ENCODE results near the gene NR3C2. TPM values are rescaled to one million over a fixed set of nuclear protein-coding genes. Genes with fewer than 3 reads are reported as not detected.

NR3C2 gene
- total and polyA plus RNA-seq, 10 of the 15 experiments (the other 5 are each of a cell fraction or from before 2014, with no cell fraction given): 0.05 to 0.11 (median 0.08) TPM; not detected in 4

DNA sequence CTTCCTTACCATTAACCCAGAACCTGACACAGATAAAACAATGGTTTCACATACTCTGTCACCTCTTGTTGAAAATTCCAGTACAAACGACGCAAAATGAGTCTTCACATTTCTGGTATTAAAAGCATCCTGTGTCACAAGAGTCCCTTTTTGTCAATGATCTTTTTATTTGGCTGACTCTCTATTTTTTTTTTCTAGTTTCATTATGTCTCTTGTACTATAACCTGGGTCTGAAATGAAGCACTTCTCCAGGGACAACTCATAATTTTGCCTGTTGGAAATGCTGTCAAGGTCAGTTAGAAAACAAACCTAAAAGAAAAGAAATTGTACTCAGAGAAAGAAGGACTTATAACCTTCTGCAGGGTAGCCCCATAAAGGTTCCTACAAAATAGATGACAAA is 93.1 kb downstream of the NR3C2 start:
- no peaks in the 10 kb centered on the region for H3K9me3 ChIP-seq (replicated peaks; ENCODE audit: control insufficient read depth, insufficient read depth, low read length)
- in situ Hi-C loops (cut with MboI): no loop called here
- H3K27ac ChIP-seq (ENCODE audit: control insufficient read depth, insufficient read depth): no peak overlapping the region
- no TSS peak for BruUV-seq (replicated peaks)
- ChIA-PET CTCF (no interaction called here), POLR2A (no interaction called here), RAD21 (ENCODE audit: unreplicated experiment) (no interaction called here), SMC1A (ENCODE audit: uncharacterized antibody, unreplicated experiment) (no interaction called here)
- no peaks in the 10 kb centered on the region for H3K36me3 ChIP-seq (ENCODE audit: control insufficient read depth in 2 of 2, insufficient read depth in 2 of 2, low read length in 1 of 2)
- no peak overlapping the region for H3K4me2 ChIP-seq (ENCODE audit: control insufficient read depth, insufficient read depth)
- H4K20me1 ChIP-seq (ENCODE audit: control insufficient read depth, insufficient read depth): no peaks in the 10 kb centered on the region
- no peak overlapping the region for H3K4me3 ChIP-seq
- DNase-seq (ENCODE audit: low read depth, low spot score): no peak
- no peak for ATAC-seq
- H3K79me2 ChIP-seq (ENCODE audit: control insufficient read depth, insufficient read depth, low read length): no peaks in the 10 kb centered on the region
- no peaks in the 10 kb centered on the region for H3K4me1 ChIP-seq (ENCODE audit: control insufficient read depth, insufficient read depth, low read length)
- WGBS (ENCODE audit: insufficient coverage, insufficient replicate concordance, low lambda C conversion rate, missing lambda C conversion rate): 5% methylated on average over 2 of the region's 2 CpGs
- FAIRE-seq: no peak
- no peak overlapping the region for H3K9ac ChIP-seq (ENCODE audit: control insufficient read depth, insufficient read depth, low read length)
- no peaks in the 10 kb centered on the region for H3K27me3 ChIP-seq (replicated peaks in 1 of 2; ENCODE audit: control insufficient read depth in 2 of 2, insufficient read depth in 2 of 2, low read length in 1 of 2)
- H2AFZ ChIP-seq (ENCODE audit: control insufficient read depth, low read depth, low read length): no peak overlapping the region
- intact Hi-C loops (cut with micrococcal nuclease; ENCODE audit: unreplicated experiment): no loop called here
- TF ChIP-seq, protein P1, sequence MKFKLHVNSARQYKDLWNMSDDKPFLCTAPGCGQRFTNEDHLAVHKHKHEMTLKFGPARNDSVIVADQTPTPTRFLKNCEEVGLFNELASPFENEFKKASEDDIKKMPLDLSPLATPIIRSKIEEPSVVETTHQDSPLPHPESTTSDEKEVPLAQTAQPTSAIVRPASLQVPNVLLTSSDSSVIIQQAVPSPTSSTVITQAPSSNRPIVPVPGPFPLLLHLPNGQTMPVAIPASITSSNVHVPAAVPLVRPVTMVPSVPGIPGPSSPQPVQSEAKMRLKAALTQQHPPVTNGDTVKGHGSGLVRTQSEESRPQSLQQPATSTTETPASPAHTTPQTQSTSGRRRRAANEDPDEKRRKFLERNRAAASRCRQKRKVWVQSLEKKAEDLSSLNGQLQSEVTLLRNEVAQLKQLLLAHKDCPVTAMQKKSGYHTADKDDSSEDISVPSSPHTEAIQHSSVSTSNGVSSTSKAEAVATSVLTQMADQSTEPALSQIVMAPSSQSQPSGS (IDR thresholded peaks at IDR 0.05; ENCODE audit: low read length): no peak
- no peak for TF ChIP-seq PAX8 (IDR thresholded peaks at IDR 0.05)
- TF ChIP-seq, protein P2, sequence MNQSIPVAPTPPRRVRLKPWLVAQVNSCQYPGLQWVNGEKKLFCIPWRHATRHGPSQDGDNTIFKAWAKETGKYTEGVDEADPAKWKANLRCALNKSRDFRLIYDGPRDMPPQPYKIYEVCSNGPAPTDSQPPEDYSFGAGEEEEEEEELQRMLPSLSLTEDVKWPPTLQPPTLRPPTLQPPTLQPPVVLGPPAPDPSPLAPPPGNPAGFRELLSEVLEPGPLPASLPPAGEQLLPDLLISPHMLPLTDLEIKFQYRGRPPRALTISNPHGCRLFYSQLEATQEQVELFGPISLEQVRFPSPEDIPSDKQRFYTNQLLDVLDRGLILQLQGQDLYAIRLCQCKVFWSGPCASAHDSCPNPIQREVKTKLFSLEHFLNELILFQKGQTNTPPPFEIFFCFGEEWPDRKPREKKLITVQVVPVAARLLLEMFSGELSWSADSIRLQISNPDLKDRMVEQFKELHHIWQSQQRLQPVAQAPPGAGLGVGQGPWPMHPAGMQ (IDR thresholded peaks at IDR 0.05; ENCODE audit: borderline replicate concordance): no peak
- TF ChIP-seq FOXM1 (IDR thresholded peaks at IDR 0.05; ENCODE audit: low read depth, low read length): no peak
- TF ChIP-seq SREBF1 (IDR thresholded peaks at IDR 0.05; ENCODE audit: low read length): no peak
- TF ChIP-seq SIX5 (IDR thresholded peaks at IDR 0.05; ENCODE audit: low read depth, low read length, severe bottlenecking): no peak
- TF ChIP-seq, protein P3, sequence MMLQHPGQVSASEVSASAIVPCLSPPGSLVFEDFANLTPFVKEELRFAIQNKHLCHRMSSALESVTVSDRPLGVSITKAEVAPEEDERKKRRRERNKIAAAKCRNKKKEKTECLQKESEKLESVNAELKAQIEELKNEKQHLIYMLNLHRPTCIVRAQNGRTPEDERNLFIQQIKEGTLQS (IDR thresholded peaks at IDR 0.05; ENCODE audit: borderline replicate concordance, extremely low read depth, low read depth, low read length): no peak
- TF ChIP-seq, protein P4, sequence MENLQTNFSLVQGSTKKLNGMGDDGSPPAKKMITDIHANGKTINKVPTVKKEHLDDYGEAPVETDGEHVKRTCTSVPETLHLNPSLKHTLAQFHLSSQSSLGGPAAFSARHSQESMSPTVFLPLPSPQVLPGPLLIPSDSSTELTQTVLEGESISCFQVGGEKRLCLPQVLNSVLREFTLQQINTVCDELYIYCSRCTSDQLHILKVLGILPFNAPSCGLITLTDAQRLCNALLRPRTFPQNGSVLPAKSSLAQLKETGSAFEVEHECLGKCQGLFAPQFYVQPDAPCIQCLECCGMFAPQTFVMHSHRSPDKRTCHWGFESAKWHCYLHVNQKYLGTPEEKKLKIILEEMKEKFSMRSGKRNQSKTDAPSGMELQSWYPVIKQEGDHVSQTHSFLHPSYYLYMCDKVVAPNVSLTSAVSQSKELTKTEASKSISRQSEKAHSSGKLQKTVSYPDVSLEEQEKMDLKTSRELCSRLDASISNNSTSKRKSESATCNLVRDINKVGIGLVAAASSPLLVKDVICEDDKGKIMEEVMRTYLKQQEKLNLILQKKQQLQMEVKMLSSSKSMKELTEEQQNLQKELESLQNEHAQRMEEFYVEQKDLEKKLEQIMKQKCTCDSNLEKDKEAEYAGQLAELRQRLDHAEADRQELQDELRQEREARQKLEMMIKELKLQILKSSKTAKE (IDR thresholded peaks at IDR 0.05; ENCODE audit: low read depth, poor library complexity, severe bottlenecking): no peak
- TF ChIP-seq, protein P5, sequence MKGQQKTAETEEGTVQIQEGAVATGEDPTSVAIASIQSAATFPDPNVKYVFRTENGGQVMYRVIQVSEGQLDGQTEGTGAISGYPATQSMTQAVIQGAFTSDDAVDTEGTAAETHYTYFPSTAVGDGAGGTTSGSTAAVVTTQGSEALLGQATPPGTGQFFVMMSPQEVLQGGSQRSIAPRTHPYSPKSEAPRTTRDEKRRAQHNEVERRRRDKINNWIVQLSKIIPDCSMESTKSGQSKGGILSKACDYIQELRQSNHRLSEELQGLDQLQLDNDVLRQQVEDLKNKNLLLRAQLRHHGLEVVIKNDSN (IDR thresholded peaks at IDR 0.05; ENCODE audit: borderline replicate concordance, extremely low read length, insufficient read depth, low read depth, low read length): no peak
- TF ChIP-seq BCL11A (IDR thresholded peaks at IDR 0.05; ENCODE audit: low read depth, low read length): no peak
- TF ChIP-seq GABPA (IDR thresholded peaks at IDR 0.05; ENCODE audit: low read depth): no peak
- TF ChIP-seq, protein P6, sequence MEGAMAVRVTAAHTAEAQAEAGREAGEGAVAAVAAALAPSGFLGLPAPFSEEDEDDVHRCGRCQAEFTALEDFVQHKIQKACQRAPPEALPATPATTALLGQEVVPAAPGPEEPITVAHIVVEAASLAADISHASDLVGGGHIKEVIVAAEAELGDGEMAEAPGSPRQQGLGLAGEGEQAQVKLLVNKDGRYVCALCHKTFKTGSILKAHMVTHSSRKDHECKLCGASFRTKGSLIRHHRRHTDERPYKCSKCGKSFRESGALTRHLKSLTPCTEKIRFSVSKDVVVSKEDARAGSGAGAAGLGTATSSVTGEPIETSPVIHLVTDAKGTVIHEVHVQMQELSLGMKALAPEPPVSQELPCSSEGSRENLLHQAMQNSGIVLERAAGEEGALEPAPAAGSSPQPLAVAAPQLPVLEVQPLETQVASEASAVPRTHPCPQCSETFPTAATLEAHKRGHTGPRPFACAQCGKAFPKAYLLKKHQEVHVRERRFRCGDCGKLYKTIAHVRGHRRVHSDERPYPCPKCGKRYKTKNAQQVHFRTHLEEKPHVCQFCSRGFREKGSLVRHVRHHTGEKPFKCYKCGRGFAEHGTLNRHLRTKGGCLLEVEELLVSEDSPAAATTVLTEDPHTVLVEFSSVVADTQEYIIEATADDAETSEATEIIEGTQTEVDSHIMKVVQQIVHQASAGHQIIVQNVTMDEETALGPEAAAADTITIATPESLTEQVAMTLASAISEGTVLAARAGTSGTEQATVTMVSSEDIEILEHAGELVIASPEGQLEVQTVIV (IDR thresholded peaks at IDR 0.05; ENCODE audit: borderline replicate concordance, partially characterized antibody): no peak
- TF ChIP-seq TBL1XR1 (IDR thresholded peaks at IDR 0.05; ENCODE audit: low read depth, low read length): no peak
